HG03565 (cell line): ENCODE data around the gene FFAR3.
"Not testable (repeated sequence)": the region's sequence is repeated elsewhere in the genome, so short reads cannot be mapped to it uniquely, and the experiment has no call there.

ENCODE experiments used
- ATAC-seq: cut with Tn5 transposase; IDR thresholded peaks from one replicate; pipeline ENCODE4 v1.9.1; 2021; ENCODE audit warnings: mild to moderate bottlenecking, moderate library complexity; ENCODE audit not compliant: unreplicated experiment

The FFAR3 gene

GRCh38 chr19:35399948-35400772 lies 41.9 kb downstream of the FFAR3 start:
- ATAC-seq: no peak

GRCh38 chr19:35400773-35401100 lies 42.5 kb downstream of the FFAR3 start:
- no peak for ATAC-seq

GRCh38 chr19:35401416-35401815 lies 43.2 kb downstream of the FFAR3 start:
- not testable (repeated sequence) for ATAC-seq

DNA sequence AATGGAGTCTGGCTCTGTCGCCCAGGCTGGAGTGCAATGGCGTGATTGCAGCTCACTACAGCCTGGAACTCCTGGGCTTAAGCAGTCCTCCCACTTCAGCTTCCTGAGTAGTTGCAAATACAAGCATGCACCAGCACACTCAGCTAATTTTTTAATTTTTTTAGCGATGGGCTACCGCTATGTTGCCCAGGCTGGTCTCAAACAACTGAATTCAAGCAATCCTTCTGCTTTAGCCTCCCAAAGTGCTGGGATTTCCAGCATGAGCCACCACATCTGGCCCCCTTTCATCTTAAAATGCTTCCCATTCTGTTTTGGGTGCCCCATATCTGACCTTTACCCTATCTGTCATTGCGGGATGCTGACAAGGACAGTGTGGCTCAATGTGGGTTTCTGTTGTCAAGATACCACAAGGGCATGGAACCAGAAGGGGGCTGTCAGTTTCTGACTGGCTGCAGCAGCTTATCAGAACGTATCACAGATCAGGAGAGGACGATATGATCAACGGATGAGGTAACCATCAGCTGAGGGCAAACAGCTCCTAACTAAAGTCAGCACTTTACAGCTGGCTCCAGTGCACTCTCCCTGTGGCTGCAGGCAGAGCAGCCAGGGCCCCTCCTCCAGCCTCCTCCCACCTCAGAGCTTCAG lies 45.0 kb downstream of the FFAR3 start:
- ATAC-seq: no peak

DNA sequence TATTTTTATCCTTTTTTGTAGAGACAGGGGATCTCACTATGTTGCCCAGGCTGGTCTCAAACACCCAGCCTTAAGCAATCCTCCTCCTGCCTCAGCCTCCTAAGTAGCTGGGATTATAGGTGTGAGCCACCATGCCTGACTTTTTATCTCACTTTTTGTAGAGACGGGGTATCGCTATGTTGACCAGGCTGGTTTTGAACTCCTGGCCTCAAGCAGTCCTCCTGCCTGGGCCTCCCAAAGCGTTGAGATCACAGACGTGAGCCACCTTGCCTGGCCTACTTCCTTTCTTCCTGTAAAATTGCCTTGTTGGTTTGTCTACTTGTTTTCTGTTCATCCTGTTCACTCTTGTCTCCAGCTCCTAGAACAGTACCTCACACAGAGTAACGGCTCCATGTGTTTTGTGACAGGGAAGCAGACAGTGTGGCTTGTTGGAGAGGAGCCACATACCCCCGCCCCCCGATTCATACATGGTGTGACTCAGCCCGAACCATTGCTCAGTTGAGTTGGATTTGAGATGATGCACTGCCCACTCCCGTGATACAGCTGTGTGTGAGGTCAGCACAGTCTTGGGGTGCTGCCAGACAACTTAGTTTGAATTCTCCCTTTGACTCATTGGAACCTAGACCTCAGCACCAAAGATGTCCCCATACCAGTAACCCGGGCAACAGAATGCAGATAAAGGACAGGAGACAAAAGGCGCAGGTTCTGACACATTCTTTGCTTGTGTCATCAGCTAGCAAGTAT lies 46.8 kb downstream of the FFAR3 start:
- peak; percentile 76 for ATAC-seq

DNA sequence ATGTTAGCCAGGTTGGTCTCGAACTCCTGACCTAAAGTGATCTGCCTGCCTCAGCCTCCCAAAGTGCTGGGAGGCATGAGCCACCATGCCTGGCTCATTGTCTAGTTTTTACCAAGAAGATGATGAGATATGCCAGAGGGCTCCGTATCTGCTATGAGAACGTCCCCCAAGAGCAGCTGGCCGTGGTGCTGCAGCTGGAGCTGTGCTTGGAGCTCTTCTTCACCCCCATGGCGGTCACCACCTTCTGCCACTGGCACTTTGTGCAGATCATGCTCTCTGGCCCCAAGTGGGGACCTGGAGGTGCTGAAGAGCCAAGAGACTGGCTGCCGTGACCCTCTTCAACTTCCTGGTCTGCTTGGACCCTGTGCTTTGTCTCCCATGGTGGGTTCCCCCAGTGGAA lies 49.4 kb downstream of the FFAR3 start:
- no peak for ATAC-seq

DNA sequence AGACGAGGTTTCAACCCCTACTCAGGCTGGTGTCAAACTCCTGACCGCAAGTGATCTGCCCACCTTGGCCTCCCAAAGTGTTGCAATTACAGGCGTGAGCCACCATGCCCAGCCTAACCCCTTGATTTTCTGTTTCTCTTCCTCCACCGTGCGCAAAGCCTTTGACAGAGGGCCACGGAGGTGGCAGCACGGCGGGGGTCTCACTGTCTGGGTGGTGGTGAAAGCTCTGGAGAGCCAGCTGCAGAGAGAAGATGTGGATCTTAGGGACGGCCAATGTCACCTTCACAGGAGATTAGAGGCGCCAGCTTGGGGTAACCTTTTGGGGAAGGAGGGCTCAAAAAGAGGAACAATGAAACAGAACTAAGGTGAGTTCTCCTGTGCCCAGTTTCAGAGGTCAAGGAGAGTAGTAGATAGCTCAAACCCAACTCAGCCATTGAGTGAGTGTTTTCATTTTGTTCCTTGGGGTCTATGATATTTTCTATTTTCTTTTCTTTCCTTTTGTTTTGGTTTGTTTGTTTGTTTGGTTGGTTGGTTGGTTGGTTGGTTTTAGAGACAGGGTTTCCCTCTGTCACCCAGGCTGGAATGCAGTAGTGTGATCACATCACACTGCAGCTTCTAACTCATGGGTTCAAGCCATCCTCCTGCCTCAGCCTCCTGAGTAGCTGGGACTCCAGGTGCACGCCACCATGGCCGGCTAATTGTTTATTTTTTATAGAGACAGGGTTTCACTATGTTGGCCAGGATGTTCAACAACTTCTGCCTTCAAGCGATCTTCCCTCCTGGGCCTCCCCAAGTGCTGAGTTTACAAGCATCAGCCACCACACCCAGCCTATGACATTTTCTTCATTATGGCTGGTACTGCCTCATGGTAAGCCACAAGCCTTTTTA lies 50.3 kb downstream of the FFAR3 start:
- ATAC-seq: peak; percentile 35

DNA sequence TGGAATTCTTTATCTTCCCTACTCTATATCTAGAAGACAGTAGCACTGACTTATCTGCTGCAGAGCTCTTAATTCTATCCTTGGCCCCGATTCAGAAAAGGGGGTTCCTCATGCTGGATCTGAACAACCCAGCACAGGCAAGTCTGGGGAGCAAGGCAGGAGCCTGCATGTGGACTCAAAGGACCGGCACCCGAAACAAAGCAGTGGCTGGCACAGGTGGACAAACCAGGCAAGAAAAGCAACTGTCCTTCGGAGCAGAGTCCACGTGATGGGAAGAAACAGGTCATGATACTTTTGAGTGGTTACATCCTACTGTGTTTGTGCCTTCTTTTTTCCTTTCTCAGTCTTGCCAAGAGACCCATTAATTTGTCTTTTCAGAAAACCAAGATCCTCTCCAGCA lies 50.9 kb downstream of the FFAR3 start:
- no peak for ATAC-seq
